NCI-H524 (cell line): ENCODE results near the gene RNASE11.
A peak's percentile ranks its signal among the peaks of the same experiment; 100 is the strongest.
"Not testable (repeated sequence)": the region's sequence is repeated elsewhere in the genome, so short reads cannot be mapped to it uniquely, and the experiment has no call there.

Experiments
- DNase-seq, 2 experiments: peaks; one replicate each; lab custom pipeline; 2025; lab: John Stamatoyannopoulos, UW

RNASE11 gene

DNA sequence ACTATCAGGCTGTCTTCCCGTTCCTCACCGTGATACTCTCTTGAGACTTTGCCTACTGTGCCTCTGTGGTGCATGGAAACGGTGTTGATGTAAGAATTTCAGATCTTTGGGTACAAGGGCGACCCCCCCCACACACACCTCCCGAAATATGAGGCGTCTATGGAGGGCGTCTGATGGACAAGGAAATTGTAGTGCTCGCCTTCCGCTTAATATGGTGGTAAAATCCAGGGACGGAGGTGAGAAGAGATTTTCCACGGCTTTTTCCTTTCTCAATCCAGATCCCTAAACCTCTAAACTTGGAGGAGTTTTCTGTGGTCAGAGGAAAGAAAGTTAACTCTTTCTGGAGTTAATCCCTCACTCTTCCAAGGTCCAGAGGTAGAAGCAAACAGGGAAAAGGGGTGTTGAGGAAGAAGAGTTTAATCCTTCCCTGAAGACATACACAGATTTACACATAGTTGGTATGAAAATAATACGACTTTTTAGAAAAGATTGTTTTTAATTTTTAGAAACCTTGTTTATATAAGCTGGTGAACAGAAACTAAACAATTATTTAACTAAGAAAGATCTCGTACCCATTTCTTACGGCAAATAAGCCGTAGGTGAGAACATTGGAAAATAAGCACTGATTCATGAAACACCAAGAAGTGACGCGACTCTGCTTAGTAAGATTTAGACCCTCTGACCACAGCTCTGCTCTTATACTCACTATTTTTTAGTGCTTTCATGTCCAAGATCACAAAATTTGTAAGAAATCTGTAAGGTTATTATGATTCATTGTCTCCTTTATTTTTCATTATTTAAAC, 26.4 kb upstream of the RNASE11 start:
- peak in 1 of 2 experiments; percentile 92 for DNase-seq

DNA sequence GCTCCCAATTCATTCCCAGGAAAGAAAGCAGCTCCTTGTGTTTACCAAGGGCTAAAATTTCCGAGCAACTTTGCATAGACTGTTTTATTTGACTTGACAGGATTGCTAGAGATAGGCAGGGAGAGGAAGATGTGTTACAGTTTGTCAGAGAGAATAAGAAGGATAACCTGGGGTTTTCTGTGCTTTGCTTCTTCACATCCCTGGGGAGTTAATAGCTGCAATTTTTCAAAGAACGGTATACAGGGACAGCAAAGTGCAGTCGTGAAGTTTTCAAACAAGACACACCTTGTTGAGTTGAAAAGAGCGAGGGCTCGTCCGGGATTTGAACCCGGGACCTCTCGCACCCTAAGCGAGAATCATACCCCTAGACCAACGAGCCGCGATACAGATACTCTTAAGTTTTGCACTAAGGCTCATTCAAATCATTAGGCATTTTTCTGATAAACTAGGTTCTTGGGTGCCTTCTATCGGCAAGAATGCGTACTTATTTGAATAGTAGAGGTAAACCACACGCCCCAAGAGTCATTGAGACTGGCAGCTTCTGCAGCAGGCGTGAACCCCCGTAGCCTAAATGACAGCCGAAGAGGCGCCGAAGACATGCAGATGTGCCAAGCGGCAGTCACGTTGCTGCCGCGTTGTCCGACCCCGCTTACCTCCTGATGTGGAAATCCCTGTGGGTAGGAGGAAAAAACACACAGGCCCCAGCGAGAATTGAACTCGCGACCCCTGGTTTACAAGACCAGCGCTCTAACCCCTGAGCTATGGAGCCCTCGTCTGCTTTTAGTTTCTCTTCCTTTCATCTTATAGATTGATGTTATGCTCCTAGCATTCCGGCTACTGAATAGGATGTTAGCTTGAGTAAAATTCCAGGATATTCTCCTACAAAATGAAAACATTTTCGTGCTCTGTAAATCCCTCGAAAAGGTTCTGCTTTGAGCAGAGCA, 25.6 kb upstream of the RNASE11 start:
- DNase-seq: peak; percentile 98 to 100

DNA sequence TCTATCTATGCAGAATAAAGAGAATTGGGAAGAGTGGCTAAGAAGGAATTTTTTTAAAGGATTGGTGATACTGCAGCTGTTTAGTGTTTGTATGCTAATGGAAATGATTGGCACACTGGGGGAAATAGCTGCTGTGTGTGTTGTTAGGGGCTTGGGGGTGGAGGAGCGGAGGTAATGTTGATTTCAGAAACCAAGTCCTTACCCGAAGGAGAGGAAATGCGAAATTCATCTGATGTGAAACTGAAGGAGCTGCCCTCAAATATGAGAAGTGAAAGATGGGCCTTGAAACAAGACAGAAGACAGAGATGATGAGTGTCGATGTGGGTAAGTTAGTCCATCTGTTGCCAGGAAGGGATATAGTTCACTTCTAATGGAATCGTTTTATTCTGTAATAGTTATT, 24.6 kb upstream of the RNASE11 start:
- DNase-seq: no peak

DNA sequence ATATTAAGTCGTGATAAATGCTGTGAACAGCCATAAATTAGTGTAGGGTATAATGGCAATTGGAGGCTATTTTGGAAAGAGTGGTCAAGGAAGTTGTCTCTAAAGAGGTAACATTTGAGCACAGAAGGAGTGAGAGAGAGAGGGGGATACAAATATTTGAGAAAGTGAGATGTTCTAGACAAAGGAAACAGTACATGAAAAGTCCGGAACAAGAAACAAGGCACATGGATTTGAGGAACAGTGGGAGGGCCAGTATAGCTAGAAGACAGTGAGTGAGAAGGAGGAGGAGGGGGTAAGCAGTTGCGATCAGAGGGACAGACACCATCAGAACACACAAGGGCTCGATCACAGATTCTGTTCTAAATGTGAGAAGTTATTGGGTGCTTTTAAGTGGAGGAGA, 23.5 kb upstream of the RNASE11 start:
- DNase-seq: no peak

DNA sequence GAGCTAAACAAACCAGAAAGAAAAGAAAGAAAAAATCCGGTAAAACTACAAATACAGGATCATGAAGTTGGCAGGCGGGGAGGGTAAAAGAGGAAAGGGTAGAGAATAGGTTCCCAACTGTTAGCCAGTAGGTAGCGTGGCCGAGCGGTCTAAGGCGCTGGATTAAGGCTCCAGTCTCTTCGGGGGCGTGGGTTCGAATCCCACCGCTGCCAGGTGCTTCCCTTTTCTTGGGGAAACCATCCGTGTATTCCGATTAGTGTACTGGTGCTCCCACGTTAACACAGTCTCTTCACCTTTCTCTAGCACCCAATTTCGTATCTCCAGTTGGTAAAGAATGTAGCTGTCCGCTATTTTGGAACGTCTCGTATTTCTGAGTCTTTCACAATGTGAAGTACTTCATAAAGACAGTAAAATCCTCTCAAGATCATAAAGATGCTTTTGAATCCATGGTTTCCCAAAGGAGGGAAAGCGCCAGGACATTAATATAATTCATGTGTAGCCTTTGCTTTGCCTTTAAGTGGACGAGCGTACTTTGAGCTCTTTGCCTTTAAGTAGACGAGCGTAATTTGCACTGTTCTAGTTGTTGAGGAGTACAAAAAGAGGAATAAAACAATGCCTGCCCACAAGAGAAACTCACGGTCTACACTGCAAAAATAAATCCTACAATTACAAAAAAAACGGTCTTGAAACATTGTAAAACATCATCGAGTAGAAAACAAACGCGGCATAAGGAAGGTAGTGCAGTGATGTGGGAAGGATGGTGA, 22.4 kb upstream of the RNASE11 start:
- DNase-seq: peak; percentile 88 to 96

DNA sequence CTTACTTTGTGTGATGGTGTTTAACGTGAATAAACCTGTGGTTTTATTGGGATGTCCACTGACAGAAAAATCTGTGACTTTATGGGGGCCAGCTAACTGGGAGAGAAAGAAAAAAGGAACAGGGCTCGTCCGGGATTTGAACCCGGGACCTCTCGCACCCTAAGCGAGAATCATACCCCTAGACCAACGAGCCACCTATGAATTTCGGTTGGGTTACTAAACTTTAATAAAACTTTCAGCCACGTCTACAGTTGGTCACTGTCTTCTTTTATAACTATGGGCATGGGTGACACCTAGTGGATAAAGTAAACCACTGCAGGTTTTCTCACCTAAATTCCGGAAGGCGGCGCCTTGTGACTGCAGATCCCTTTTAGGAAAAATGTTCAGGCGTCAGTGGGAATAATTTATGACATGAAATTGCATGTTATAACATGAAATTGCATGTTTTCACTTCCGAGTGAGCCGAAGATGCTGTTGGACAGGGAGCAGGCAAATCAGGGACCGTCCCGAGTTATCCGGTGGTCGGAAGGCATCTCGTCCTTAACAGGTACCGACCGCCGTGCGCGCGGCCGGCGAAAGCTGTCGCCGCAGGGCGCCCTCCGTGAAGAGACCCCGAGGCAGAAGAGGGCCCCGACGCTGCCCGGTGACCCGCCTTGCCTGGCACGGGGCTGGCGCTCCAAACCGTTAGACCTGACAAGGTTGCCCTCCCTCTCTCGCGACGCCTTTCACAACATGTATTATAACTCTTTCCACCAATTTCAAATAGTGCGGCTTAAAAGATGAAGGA, 21.6 kb upstream of the RNASE11 start:
- DNase-seq: peak; percentile 92 to 97

DNA sequence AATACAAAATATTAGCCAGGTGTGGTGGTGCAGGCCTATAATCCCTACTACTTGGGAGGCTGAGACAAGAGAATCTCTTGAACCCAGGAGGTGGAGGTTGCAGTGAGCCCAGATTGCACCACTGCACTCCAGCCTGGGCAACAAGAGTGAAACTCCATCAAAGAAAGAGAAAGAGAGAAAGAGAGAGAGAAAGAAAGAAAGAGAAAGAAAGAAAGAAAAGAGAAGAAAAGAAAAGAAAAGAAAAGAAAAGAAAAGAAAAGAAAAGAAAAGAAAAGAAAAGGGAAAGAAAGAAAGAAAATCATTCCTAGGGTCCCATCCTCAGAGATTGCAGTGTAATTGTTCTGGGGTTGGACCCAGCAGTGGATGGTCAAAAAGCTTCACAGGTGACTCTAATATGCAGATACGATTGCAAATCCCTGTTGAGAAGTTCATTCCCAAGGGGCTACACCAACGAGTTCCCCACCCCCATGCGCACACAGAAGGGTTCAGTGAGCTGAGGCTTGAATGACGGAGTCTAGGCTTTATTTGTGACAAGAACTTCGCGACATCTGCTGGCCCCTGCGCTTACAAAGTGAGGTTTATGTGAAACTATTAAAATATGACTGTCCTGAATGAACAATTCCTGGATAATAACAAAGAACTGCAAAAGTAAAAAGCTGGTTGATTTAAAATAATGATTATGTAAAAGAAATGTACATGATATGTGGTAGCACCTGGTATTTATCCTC, 20.7 kb upstream of the RNASE11 start:
- DNase-seq: peak; percentile 66 to 88

DNA sequence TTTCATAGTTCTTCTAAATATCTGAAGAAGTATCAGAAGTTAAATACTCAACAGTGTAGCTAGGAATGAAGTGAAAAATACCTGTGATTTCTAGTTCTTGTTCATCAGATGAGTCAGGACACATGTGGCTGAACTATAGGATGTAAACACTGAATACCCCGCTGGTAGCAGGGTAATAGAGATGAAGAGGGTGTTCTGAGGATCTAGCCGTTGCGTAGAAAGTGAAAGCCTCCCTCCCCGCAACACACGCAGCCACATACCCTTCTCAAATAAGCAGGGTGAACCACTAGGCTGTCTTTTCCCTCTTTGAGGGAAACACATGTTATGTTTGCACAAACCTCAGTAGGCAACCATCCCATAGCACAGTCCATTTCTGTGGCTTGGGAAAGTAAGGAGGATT, 19.8 kb upstream of the RNASE11 start:
- DNase-seq: no peak

DNA sequence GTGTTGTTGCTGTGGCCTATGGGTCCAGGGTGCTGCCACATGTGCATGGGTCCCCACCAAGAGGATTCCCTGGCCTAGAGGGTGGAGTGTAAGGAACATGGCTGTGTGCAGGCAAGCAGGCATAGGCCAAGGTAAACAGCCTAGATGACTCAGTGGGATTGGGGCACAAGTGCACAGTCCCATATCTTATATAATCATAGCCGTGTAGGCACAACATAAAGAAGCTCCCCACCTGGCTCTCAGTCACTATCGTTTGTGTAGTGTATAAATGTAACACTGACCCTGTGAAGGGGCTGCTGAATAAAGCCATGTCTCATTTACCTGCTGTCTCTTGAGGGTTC, 19.1 kb upstream of the RNASE11 start:
- no peak for DNase-seq

DNA sequence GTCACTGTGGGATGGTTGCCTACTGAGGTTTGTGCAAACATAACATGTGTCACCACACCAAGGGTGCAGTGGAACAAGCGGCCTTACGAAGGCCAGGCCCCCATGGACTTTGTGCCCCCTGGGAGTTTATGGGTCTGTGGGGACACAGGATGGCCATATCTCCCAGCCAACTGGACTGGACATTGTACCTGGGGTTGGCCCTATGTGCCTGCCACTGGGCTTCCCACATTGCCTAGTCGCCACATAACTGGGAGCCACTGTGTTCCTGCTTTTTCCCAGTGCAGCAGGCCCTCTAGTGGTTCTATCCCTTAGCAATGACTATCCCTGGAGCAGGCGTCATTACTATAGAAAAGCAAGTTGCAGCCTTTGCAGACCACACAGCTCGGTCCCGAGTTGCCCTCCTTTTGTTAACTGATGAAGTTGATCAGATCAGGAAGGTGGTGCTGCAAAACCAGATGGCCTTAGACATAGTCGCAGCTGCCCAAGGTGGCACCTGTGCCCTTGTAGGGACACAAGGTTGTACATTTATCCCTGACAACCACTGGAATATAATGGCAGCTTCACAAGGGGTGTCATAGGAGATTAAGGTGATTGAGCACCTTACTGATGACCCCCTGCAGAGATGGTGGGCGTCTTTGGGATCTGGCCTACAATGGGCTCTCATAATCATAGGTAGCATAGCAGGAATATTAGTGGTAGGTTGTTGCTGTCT, 18.5 kb upstream of the RNASE11 start:
- DNase-seq: peak; percentile 57 to 82

DNA sequence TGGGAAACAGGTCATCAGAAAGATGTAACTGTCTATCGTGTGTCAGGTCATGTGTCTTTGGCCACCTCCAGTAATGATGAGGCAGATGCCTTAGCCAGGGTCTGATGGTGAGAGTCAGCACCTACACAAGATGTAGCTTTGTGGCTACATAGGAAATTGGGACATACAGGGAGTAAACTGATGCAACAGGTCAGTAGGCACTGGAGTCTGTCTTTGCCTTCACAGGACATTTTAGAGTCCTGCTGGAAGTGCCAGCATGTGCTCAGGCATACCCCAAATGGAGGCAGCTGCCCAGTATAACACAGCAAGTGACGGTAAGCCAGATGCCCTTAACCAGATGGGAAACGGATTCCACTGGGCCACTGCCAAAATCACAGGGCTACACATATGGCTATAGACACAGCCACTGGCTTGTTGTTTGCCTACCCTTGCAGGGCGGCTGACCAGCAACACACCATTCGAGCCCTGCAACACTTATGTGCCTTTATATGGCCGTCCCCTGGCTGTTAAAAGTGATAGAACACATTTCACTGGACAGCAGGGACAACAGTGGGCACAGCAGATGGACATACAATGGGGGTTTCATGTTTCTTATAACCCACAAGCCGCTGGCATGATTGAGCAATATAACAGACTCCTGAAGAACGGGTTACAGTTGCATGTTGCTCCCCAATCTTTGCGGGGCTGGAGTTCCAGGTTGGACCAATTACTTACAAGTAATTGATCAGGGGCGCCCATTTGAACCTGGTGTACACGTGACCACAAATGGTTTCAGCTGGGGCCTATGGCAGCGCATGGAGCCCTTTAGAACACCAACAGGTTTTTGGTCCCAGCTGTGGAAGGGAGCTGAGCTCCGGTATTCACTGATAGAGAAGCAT, 16.3 kb upstream of the RNASE11 start:
- peak; percentile 97 to 99 for DNase-seq

DNA sequence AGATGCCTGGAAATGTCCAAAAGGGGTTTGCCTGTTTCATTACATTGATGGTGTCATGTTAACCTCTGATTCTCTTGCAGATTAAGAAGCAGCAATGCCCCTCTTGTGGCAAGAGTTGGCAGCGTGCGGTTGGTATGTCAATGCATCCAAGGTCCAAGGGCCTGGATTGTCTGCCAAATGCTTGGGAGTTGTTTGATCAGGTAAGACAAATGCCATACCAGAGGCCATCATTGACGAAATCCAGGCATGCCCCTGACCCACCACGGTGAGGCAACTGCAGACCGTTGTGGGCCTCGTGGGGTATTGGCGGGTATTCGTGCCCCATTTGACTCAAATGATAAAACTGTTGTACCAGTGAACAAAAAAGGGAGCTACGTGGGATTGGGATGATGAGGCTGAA, 14.8 kb upstream of the RNASE11 start:
- DNase-seq: no peak

DNA sequence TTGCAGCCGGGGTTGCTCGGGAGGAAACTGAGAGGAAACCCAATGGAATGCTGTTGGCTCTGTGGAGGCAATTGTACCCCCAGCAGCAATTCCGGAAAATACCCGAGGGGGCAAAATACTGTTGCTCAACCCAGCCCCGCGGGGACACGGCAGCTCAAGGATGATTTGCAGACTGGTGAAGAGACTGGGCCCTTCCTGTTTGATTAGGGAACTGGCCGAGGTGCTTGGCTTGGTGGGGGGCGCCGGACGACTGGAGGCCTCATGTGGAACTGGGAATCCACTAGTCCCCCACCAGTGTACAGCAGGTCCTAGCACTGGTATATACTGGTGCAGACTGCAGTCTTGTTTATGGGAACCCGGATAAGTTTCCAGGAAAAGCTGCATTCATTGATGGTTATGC, 13.7 kb upstream of the RNASE11 start:
- no peak for DNase-seq

DNA sequence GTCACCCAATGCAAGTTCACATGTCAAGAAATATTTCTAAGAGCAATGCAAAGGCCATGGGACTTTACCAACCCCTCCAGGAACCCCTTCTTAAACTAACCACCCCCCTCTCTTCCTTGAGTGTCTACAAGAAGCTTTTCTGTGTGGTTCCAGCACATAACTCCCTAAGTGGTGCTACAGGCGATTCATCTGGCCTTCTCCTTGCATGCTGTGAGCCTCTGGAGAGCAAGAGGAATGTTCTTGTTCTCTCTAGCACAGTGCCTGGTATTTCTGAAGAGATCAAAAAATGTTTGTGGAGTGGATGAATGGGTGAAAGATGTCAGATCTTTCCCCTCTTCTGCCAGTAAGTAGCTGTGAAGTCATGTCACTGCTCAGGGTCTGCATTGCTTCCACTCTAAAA, 9.3 kb upstream of the RNASE11 start:
- no peak for DNase-seq

DNA sequence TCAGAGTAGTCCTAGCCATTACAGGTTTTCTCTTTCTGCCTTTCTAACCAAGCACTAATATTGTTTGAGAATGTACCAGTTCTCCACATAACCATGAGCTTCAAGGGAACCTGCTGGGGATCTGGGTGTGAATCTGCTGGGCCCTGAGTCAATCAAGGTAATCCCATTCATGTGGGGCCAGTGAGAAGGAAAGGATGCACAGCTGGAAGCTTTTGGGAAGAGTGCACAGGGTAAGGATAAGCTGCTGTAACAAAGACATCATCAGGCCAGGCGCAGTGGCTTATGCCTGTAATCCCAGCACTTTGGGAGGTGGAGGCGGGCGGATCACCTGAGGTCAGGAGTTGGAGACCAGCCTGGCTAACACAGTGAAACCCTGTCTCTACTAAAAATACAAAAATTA, 7.9 kb upstream of the RNASE11 start:
- not testable (repeated sequence) for DNase-seq

DNA sequence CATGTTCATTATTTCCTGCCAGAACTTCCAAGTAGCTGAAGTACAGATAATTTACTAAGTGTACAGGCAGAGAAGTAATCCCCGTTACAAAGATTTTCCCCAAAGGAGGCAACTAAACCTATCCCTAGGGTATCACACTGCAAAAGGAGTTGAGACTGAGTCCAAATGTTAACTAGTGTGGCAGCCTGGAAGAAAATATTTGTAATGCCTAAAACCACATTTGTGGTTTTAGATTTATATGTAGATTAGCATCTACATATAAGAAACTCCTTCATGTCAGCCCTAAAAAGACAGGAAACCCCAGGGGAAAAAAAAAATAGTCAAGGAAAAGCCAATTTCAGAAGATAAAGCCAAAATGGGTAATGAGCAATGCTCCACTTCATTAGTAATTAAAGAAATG, 4.8 kb upstream of the RNASE11 start:
- no peak for DNase-seq

DNA sequence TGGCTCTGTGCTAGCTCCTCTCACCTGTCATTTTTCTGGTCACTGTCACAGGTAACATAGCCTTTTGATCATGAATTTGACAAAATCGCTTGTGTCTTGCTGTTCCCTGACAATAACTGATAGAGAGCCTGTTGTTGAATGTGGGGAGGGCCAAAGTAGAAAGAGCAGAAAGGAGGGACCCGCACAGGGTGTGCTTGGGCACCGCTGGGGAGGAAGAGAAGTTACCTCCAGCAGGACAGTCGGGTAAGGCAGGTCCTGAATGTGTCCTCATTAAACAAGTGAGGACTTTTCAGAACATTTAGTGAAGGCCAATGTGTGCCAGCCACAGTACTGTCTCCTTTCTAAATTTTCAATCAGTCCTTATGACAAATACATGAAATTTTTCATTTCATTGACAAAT, 3.4 kb upstream of the RNASE11 start, which contains the start of gene RNASE12:
RNASE12 (minus strand) TSS at position 142 of the 400 bp plus-strand sequence. CDS start 653 bp downstream, outside the sequence.
- no peak for DNase-seq

DNA sequence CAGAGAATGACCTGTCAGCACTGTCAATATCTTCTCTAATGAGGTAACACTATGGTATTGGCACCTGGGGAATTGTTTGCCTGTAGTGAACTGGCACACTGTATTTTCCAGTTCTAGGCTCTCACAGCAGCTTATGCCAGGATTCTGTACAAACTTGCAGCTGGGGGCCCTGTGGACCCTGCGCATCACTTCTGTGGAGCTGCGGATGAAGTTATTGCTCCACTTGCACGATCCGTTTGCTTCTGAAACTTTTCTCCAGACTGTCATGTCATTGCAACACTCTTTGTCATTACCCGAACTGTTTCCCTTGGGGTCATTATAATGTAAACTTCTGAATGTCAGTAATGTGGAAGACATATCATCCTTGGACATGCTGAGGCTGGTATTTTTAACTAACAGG, 3.9 kb downstream of the RNASE11 start:
- no peak for DNase-seq

DNA sequence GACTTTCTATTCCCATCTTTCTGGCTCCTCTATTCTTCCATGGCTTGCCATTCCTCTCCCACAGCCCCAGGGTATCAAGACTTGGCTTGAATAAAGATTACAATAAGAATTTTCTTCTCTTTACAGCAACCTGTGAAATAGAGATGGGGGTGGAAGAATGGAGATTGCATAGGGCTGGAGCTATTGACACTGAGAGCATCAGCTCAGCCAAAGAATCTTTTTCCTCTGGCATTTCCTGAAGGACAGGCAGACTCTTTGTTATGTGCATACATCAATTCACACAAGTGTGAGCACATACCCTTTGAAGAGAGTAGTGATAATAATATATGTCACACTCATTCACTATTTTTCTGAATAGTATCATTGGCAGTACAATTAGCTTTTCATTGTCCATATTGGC, 4.7 kb downstream of the RNASE11 start:
- no peak for DNase-seq
